Endothelial cell of umbilical vein (primary cell): ENCODE results near the gene PRDM1. TPM values are rescaled to one million over a fixed set of nuclear protein-coding genes. Genes with fewer than 3 reads are reported as not detected.

Source experiments
- BruUV-seq: library from RNA; stranded (reverse); fragments of 400-500 nt; replicated peaks from 2 replicates; lab custom pipeline; 2021; lab: Mats Ljungman, UMichigan
- CTCF ChIA-PET: fragments of 300-600, 350-600 bp; sonication (Branson Sonifier 250); formaldehyde crosslinking; loops from one replicate; lab custom pipeline; 2021; ENCODE audit warnings: antibody characterized with exemption, inconsistent platforms; lab: Charles Lee
- POLR2A ChIA-PET: fragments of 300-600, 350-600 bp; sonication (Branson Sonifier 250); formaldehyde crosslinking; loops from one replicate; lab custom pipeline; 2021; ENCODE audit warnings: antibody characterized with exemption, inconsistent platforms; lab: Charles Lee
- DNase-seq: peaks from one replicate; pipeline ENCODE4 v3.0.0-alpha.2; 2011; ENCODE audit warnings: low read depth, low spot score
- FAIRE-seq: peaks from 2 replicates; lab custom pipeline; 2011; peaks lifted over from hg19 to GRCh38; lab: Jason Lieb, UNC
- H2AFZ ChIP-seq: 2 replicates; pipeline ENCODE4 v1.6.0; 2012; ENCODE audit warnings: low read depth, low read length, control low read depth, inconsistent platforms
- H3K27ac ChIP-seq: 2 replicates; pipeline ENCODE4 v1.5.1; 2011; ENCODE audit warnings: low read depth, mild to moderate bottlenecking, control low read depth, low read length, moderate library complexity; ENCODE audit not compliant: insufficient read depth
- H3K27me3 ChIP-seq, 2 experiments: 2 replicates each; pipeline versions ENCODE4 v1.6.0 to v1.6.1; 2011; ENCODE audit warnings: low read length in 2 of 2, mixed read lengths in 1 of 2; ENCODE audit not compliant: control insufficient read depth in 2 of 2, insufficient read depth in 2 of 2
- H3K36me3 ChIP-seq, 2 experiments: 2 replicates in 1 of 2; 3 replicates in 1 of 2; pipeline ENCODE4 v1.5.1; 2011; ENCODE audit warnings: low read length in 2 of 2, mild to moderate bottlenecking in 1 of 2, moderate library complexity in 1 of 2; ENCODE audit not compliant: control insufficient read depth in 2 of 2, insufficient read depth in 2 of 2; ENCODE audit errors: extremely low read depth in 1 of 2
- H3K4me1 ChIP-seq: 3 replicates; pipeline ENCODE4 v1.5.1; 2011; ENCODE audit warnings: mild to moderate bottlenecking, low read length; ENCODE audit not compliant: control insufficient read depth, insufficient read depth; ENCODE audit errors: extremely low read depth
- H3K4me2 ChIP-seq: 2 replicates; pipeline ENCODE4 v1.6.1; 2011; ENCODE audit warnings: low read length, control low read depth, mixed read lengths; ENCODE audit not compliant: insufficient read depth
- H3K4me3 ChIP-seq, 3 experiments: fragments of 200-600 bp in 1 of 3; sonication (generic), shearing (Covaris generic) in 1 of 3; replicated peaks in 1 of 3; 2 replicates each; pipeline ENCODE4 v1.5.1; 2011 to 2016; ENCODE audit warnings: control low read depth in 3 of 3, low read length in 3 of 3, mild to moderate bottlenecking in 2 of 3, inconsistent platforms in 1 of 3, low read depth in 1 of 3, moderate library complexity in 1 of 3; ENCODE audit not compliant: insufficient read depth in 1 of 3
- H3K79me2 ChIP-seq: 2 replicates; pipeline ENCODE4 v1.6.0; 2012; ENCODE audit warnings: low read length, inconsistent platforms; ENCODE audit not compliant: control insufficient read depth, insufficient read depth
- H3K9ac ChIP-seq: replicated peaks from 2 replicates; pipeline ENCODE3; 2011; ENCODE audit warnings: low read length, control low read depth; ENCODE audit not compliant: insufficient read depth; ENCODE audit errors: extremely low read depth
- H3K9me1 ChIP-seq: replicated peaks from 3 replicates; pipeline ENCODE4 v1.6.0; 2011; ENCODE audit warnings: mild to moderate bottlenecking, low read length; ENCODE audit not compliant: control insufficient read depth, insufficient read depth; ENCODE audit errors: extremely low read depth
- H3K9me3 ChIP-seq: replicated peaks from 2 replicates; pipeline ENCODE4 v1.5.1; 2012; ENCODE audit warnings: low read length, inconsistent platforms; ENCODE audit not compliant: control insufficient read depth, insufficient read depth
- H4K20me1 ChIP-seq: replicated peaks from 2 replicates; pipeline ENCODE3; 2011; ENCODE audit warnings: mild to moderate bottlenecking, low read length; ENCODE audit not compliant: control insufficient read depth, insufficient read depth; ENCODE audit errors: extremely low read depth
- EZH2 ChIP-seq: IDR thresholded peaks from 2 replicates; pipeline ENCODE4 v1.6.1; 2012; ENCODE audit warnings: borderline replicate concordance, low read depth, mild to moderate bottlenecking, moderate library complexity, low read length, inconsistent platforms; ENCODE audit not compliant: severe bottlenecking
- FOS ChIP-seq: IDR thresholded peaks from 2 replicates; pipeline ENCODE4 v1.6.1; 2011; ENCODE audit warnings: mild to moderate bottlenecking, low read length, moderate library complexity, borderline replicate concordance; ENCODE audit not compliant: insufficient read depth
- GATA2 ChIP-seq: IDR thresholded peaks from 2 replicates; pipeline ENCODE4 v1.7.0; 2011; ENCODE audit warnings: low read depth, mild to moderate bottlenecking, moderate library complexity, mixed read lengths, low read length; ENCODE audit not compliant: insufficient read length, insufficient read depth
- JUN ChIP-seq: IDR thresholded peaks from 2 replicates; pipeline ENCODE4 v1.6.1; 2011; ENCODE audit warnings: borderline replicate concordance, low read depth; ENCODE audit not compliant: insufficient read length, insufficient read depth
- MYC ChIP-seq: IDR thresholded peaks from one replicate; pipeline ENCODE4 v1.6.1; 2011; ENCODE audit warnings: mild to moderate bottlenecking, low read depth, low read length
- POLR2A ChIP-seq: IDR thresholded peaks from 2 replicates; pipeline ENCODE4 v1.6.1; 2012; ENCODE audit warnings: low read depth, mild to moderate bottlenecking, control low read depth, low read length
- POLR2AphosphoS5 ChIP-seq: IDR thresholded peaks from 2 replicates; pipeline ENCODE4 v1.6.1; 2012; ENCODE audit warnings: low read depth, mild to moderate bottlenecking, control low read depth, low read length, moderate library complexity; ENCODE audit not compliant: insufficient read depth
- dilution Hi-C: fragments of 300-500 bp; cut with MboI; formaldehyde crosslinking; loops from one replicate; pipeline ENCODE4 v1.15.0; 2019; ENCODE audit warnings: low sequenced_read_pairs; ENCODE audit not compliant: extremely low pct_ligation_motif_present
- intact Hi-C: fragments of 100-400 bp; cut with micrococcal nuclease; formaldehyde crosslinking; loops from one replicate; pipeline ENCODE4 v1.10.0; 2022
- polyA plus RNA-seq, 4 experiments: library from polyadenylated mRNA; depleted of rRNA in 3 of 4; stranded (reverse) in 3 of 4; unstranded in 1 of 4; fragments of >200 nt; gene quantifications; 2 replicates each; pipeline versions ENCODE4 v1.2.1 to v1.2.3, GENCODE V29; 2011 to 2012; ENCODE audit warnings: missing spikeins in 1 of 4
- total RNA-seq: library from RNA; stranded (reverse); gene quantifications from 2 replicates; pipeline ENCODE4 v1.2.3, GENCODE V29; 2021
- TF ChIP-seq, protein P1 (sequence below), 2 donors: IDR thresholded peaks; 1 replicate in 1 of 2; 2 replicates in 1 of 2; pipeline ENCODE4 v1.5.1; 2011; ENCODE audit warnings: low read length in 2 of 2, mild to moderate bottlenecking in 2 of 2, moderate library complexity in 2 of 2, control low read depth in 1 of 2, inconsistent platforms in 1 of 2, low read depth in 1 of 2; ENCODE audit not compliant: insufficient read depth in 1 of 2; ENCODE audit errors: extremely low read depth in 1 of 2
- TF ChIP-seq, protein P2 (sequence below): IDR thresholded peaks from 2 replicates; pipeline ENCODE4 v1.6.1; 2011; ENCODE audit not compliant: insufficient read depth, insufficient read length

Gene PRDM1
- total and polyA plus RNA-seq, 2 donors (not counting 3 experiments of a cell fraction or from before 2014, with no cell fraction given) = 0.36 to 2.7 TPM

DNA sequence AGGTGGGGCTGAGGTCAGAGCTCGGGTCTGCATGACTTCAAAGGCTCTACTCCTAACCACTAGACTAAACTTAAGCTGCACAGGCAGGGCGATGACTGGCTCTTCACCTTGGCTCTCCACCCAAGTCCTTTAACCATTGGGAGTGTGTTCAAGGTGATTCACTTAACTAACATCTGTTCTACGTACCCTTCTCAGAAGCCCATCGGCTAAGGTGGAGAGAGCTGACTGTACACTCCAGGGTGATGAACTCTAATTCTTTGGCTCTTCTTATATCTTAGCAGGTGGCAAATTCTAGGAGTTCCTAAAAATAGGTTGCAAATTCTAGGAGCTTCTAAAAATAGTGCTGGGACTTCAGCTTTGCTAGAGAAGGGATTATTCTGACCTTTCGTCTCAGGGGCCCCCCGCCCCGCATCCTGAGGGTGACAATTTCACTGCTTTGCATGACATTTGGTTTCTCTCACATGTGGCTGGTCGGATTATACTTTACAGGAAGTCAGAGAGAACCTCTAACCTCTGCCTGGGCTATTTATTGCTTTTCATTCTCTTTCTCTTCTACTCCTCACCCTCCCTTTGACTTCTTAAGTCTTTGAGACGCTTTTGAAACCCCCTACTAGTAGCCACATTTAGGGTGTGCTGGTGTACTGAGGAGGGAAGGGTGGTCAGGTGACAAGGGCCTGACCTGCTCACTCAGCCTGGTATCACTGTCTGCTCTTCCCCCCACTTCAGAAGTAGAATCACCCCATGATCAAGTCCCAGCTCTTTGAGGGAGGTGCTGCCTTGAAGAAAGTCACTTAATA, 55.5 kb downstream of the PRDM1 start:
- TF ChIP-seq, protein P1, sequence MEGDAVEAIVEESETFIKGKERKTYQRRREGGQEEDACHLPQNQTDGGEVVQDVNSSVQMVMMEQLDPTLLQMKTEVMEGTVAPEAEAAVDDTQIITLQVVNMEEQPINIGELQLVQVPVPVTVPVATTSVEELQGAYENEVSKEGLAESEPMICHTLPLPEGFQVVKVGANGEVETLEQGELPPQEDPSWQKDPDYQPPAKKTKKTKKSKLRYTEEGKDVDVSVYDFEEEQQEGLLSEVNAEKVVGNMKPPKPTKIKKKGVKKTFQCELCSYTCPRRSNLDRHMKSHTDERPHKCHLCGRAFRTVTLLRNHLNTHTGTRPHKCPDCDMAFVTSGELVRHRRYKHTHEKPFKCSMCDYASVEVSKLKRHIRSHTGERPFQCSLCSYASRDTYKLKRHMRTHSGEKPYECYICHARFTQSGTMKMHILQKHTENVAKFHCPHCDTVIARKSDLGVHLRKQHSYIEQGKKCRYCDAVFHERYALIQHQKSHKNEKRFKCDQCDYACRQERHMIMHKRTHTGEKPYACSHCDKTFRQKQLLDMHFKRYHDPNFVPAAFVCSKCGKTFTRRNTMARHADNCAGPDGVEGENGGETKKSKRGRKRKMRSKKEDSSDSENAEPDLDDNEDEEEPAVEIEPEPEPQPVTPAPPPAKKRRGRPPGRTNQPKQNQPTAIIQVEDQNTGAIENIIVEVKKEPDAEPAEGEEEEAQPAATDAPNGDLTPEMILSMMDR (IDR thresholded peaks at IDR 0.05; ENCODE audit: extremely low read depth in 1 of 2, insufficient read depth in 1 of 2, low read depth in 1 of 2, low read length in 2 of 2) = no peak
- TF ChIP-seq FOS (no peak), JUN (no peak), MYC (no peak), POLR2A (no peak), POLR2AphosphoS5 (no peak), EZH2 (no peak), GATA2 (no peak)
- TF ChIP-seq, protein P2, sequence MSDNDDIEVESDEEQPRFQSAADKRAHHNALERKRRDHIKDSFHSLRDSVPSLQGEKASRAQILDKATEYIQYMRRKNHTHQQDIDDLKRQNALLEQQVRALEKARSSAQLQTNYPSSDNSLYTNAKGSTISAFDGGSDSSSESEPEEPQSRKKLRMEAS = no peak
- no peak overlapping the region for H3K9ac ChIP-seq
- POLR2A ChIA-PET = no interaction called here
- CTCF ChIA-PET = no interaction called here
- no peaks in the 10 kb centered on the region for H4K20me1 ChIP-seq
- peaks cover 2 to 6% of the 10 kb centered on the region in 2 experiments for H3K27me3 ChIP-seq
- no peaks in the 10 kb centered on the region for H3K4me1 ChIP-seq
- DNase-seq (no peak), FAIRE-seq (no peak)
- H3K4me3 ChIP-seq = no peak overlapping the region
- no TSS peak for BruUV-seq
- dilution Hi-C loops (no loop called here), intact Hi-C loops (no loop called here)
- no peak overlapping the region for H3K27ac ChIP-seq
- no peaks in the 10 kb centered on the region for H3K36me3 ChIP-seq
- no peak overlapping the region for H3K4me2 ChIP-seq
- no peak overlapping the region for H2AFZ ChIP-seq
- H3K9me1 ChIP-seq = no peaks in the 10 kb centered on the region
- no peaks in the 10 kb centered on the region for H3K79me2 ChIP-seq
- no peaks in the 10 kb centered on the region for H3K9me3 ChIP-seq
